Prostate gland (tissue), 2 donors: ENCODE measurements around the gene DISP3. TPM values are rescaled to one million over a fixed set of nuclear protein-coding genes. Genes with fewer than 3 reads are reported as not detected.

ENCODE experiments used
- DNase-seq: peaks from one replicate; pipeline ENCODE4 v3.0.0-alpha.2; 2019; ENCODE audit warnings: low spot score
- H3K27ac ChIP-seq, 2 donors: fragments of 200-600 bp; sonication (generic); 2 replicates each; pipeline ENCODE4 v1.5.1; 2017 to 2019
- H3K27me3 ChIP-seq: fragments of 200-600 bp; sonication (generic); replicated peaks from 2 replicates; pipeline ENCODE4 v1.5.1; 2019; ENCODE audit not compliant: insufficient read depth
- H3K36me3 ChIP-seq, 2 donors: fragments of 200-600 bp; sonication (generic); 1 replicate in 1 of 2; 2 replicates in 1 of 2; pipeline versions ENCODE4 v1.5.1 to v1.8.1; 2017 to 2019
- H3K4me1 ChIP-seq: fragments of 200-600 bp; sonication (generic); replicated peaks from 2 replicates; pipeline ENCODE4 v1.5.1; 2019
- H3K4me3 ChIP-seq, 2 donors: fragments of 200-600 bp; sonication (generic); 2 replicates each; pipeline ENCODE4 v1.5.1; 2017 to 2019
- H3K9me3 ChIP-seq: fragments of 200-600 bp; sonication (generic); 2 replicates; pipeline ENCODE4 v1.5.1; 2017
- POLR2A ChIP-seq: fragments of 450-650 bp; IDR thresholded peaks from one replicate; pipeline ENCODE4 v1.6.1; 2016; ENCODE audit warnings: antibody characterized with exemption, mild to moderate bottlenecking
- POLR2AphosphoS5 ChIP-seq: sonication (generic); formaldehyde crosslinking; IDR thresholded peaks from one replicate; pipeline ENCODE4 v1.6.1; 2017; ENCODE audit warnings: antibody characterized with exemption
- WGBS: methylation state at CpG from one replicate; pipeline ENCODE4 v1.1.5; 2018; 5-methylcytosine and 5-hydroxymethylcytosine counted together
- intact Hi-C: fragments of 100-400 bp; cut with DNase I; formaldehyde crosslinking; loops from one replicate; pipeline ENCODE4 v1.14.2; 2022
- total RNA-seq, 2 donors: library from RNA; depleted of rRNA; stranded (reverse); fragments of >200 nt; gene quantifications; one replicate each; pipeline ENCODE4 v1.1.0, GENCODE V29; 2016
- TF ChIP-seq, protein P1 (sequence below), 4 experiments: fragments of 200-600 bp in 2 of 4; fragments of 450-650 bp in 2 of 4; sonication (generic) in 2 of 4; IDR thresholded peaks; 1 replicate in 3 of 4; 2 replicates in 1 of 4; pipeline ENCODE4 v1.5.1; 2016 to 2019; ENCODE audit warnings: antibody characterized with exemption in 4 of 4, mild to moderate bottlenecking in 2 of 4, moderate library complexity in 2 of 4

The DISP3 gene
- total RNA-seq, 2 donors from 2014 or later = 0.80 to 1.7 TPM

DNA sequence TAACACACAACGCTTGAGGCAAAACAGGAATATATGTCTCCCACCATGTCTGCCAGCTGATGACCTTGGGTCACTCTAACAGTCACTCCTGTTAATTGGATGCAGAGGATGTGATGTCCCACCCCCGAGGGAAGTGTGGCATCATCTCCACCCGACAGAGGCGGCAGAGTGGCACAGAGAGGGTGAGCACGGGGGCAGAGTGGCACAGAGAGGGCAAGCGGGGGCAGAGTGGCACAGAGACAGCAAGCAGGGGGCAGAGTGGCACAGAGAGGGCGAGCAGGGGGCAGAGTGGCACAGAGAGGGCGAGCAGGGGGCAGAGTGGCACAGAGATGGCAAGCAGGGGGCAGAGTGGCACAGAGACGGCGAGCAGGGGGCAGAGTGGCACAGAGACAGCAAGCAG, 44.3 kb downstream of the DISP3 start:
- Histone ChIP-seq H3K27ac (no peak overlapping the region), H3K9me3 (no peaks in the 10 kb centered on the region), H3K4me1 (no peaks in the 10 kb centered on the region), H3K36me3 (no peaks in the 10 kb centered on the region), H3K4me3 (no peak overlapping the region), H3K27me3 (no peaks in the 10 kb centered on the region)
- no peak for DNase-seq
- WGBS = 82% methylated on average over 10 of the region's 10 CpGs
- intact Hi-C loops = no loop called here
- TF ChIP-seq, protein P1, sequence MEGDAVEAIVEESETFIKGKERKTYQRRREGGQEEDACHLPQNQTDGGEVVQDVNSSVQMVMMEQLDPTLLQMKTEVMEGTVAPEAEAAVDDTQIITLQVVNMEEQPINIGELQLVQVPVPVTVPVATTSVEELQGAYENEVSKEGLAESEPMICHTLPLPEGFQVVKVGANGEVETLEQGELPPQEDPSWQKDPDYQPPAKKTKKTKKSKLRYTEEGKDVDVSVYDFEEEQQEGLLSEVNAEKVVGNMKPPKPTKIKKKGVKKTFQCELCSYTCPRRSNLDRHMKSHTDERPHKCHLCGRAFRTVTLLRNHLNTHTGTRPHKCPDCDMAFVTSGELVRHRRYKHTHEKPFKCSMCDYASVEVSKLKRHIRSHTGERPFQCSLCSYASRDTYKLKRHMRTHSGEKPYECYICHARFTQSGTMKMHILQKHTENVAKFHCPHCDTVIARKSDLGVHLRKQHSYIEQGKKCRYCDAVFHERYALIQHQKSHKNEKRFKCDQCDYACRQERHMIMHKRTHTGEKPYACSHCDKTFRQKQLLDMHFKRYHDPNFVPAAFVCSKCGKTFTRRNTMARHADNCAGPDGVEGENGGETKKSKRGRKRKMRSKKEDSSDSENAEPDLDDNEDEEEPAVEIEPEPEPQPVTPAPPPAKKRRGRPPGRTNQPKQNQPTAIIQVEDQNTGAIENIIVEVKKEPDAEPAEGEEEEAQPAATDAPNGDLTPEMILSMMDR (IDR thresholded peaks at IDR 0.05) = no peak
- TF ChIP-seq POLR2A (no peak), POLR2AphosphoS5 (no peak)

DNA sequence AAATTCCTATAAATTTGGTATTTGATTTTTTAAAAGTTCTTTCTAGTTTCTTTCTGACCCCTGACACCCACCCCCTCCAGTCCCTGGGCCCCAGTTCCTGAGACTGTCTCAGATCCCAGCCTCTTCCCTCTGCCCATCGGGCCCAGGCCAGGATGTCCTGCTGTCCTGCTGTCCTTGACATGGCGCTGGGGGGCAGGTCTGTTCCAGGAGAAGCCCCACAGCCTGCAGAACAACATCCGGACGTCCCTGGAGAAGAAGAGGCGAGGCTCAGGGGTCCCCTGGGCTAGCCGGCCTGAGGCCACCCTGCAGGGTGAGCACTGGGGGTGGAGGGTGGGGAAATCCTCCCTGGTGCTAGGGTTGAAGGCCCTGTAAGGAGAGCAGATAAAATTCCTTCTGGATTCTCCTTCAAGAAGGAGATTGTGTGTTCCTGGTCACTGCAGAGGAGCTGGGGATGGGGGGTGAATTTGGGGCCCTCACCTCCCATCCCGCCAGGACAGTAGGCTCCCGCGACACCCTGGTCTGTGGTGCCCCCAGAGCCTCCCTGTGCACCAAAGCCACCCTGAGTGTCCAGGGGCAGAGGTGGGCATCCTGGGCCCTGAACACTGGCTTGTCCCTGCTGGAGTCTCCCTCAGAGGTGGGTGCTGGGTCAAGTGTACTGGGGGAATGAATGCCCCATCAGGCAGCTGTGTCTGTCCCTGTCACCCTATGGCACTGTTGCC, 45.0 kb downstream of the DISP3 start:
- no peaks in the 10 kb centered on the region for H3K9me3 ChIP-seq
- no peak for DNase-seq
- TF ChIP-seq, protein P1 (IDR thresholded peaks at IDR 0.05) = no peak
- TF ChIP-seq POLR2AphosphoS5 (no peak), POLR2A (no peak)
- 87% methylated on average over 9 of the region's 9 CpGs for WGBS
- H3K27me3 ChIP-seq = no peaks in the 10 kb centered on the region
- no peaks in the 10 kb centered on the region for H3K36me3 ChIP-seq
- no peak overlapping the region for H3K27ac ChIP-seq
- intact Hi-C loops = no loop called here
- H3K4me1 ChIP-seq = no peaks in the 10 kb centered on the region
- H3K4me3 ChIP-seq = no peak overlapping the region

DNA sequence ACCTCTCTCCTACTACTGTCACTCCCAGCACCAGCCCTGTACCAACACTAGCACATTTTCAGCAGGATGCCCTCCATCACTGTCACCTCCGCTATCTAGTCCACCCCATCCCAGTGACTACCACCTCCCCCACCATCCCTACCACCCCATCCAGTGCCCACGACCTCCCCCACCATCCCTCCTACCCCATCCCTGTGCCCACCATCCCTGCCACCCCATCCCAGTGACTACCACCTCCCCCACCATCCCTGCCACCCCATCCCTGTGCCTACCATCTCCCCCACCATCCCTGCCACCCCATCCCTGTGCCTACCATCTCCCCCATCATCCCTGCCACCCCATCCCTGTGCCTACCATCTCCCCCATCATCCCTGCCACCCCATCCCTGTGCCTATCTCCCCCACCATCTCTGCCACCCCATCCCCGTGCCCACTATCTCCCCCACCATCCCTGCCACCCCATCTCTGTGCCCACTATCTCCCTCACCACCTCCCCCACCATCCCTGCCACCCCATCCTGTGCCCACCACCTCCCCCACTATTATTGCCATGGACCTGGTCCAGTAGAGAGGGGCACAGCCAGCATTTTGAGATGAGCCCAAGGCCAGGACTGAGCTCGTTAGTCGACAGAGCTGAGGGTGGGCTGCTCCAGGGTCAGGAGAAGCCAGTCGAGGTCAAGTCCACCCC, 45.7 kb downstream of the DISP3 start:
- Histone ChIP-seq H3K4me3 (no peak overlapping the region), H3K4me1 (no peaks in the 10 kb centered on the region), H3K27ac (no peak overlapping the region), H3K9me3 (no peaks in the 10 kb centered on the region), H3K36me3 (no peaks in the 10 kb centered on the region), H3K27me3 (no peaks in the 10 kb centered on the region)
- 90% methylated on average over 6 of the region's 6 CpGs for WGBS
- DNase-seq = no peak
- intact Hi-C loops = no loop called here
- no peak for TF ChIP-seq POLR2A
- no peak for TF ChIP-seq POLR2AphosphoS5
- TF ChIP-seq, protein P1 (IDR thresholded peaks at IDR 0.05) = no peak

DNA sequence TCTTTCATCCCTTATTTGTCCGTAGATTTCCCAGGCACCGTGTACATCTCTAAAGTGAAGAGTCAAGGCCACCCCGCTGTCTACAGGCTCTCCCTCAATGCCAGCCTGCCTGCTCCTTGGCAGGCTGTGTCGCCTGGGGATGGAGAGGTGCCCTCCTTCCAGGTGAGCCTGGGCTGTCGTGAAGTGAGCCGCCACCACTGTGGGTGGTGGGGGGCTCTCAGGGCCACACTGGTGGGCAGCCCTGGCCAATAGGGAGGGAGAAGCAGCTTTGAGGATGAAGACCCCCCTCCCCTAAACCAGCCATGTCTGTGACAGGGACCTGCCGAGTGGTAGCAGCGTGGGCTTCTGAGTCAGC, 46.2 kb downstream of the DISP3 start:
- no peaks in the 10 kb centered on the region for H3K9me3 ChIP-seq
- intact Hi-C loops = no loop called here
- H3K4me1 ChIP-seq = no peaks in the 10 kb centered on the region
- no peak for DNase-seq
- no peak overlapping the region for H3K27ac ChIP-seq
- no peak overlapping the region for H3K4me3 ChIP-seq
- TF ChIP-seq, protein P1 (IDR thresholded peaks at IDR 0.05) = no peak
- TF ChIP-seq POLR2AphosphoS5 (no peak), POLR2A (no peak)
- WGBS = 87% methylated on average over 7 of the region's 8 CpGs
- no peaks in the 10 kb centered on the region for H3K27me3 ChIP-seq
- no peaks in the 10 kb centered on the region for H3K36me3 ChIP-seq

DNA sequence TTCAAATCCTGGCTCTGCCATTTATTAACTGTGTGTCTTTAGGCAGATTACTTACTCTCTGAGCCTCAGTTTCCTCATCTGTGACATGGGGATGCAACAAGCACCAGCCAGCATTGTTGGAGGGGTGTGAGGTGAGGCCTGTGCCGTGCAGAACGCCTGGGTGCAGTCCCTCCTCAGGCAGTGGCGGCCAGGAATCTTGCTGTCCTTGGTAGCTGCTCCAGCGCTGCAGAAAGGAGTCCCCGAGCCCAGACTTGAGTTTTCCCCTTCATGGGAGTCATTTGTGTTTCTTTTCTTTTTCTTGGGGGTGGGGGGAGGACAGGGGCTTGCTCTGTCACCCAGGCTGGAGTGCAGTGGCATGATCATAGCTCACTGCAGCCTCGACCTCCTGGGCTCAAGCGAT, 46.6 kb downstream of the DISP3 start:
- Histone ChIP-seq H3K9me3 (no peaks in the 10 kb centered on the region), H3K36me3 (no peaks in the 10 kb centered on the region), H3K27me3 (no peaks in the 10 kb centered on the region), H3K4me1 (no peaks in the 10 kb centered on the region), H3K4me3 (no peak overlapping the region), H3K27ac (no peak overlapping the region)
- intact Hi-C loops = no loop called here
- no peak for DNase-seq
- TF ChIP-seq POLR2A (no peak), POLR2AphosphoS5 (no peak)
- TF ChIP-seq, protein P1 (IDR thresholded peaks at IDR 0.05) = no peak
- WGBS = 90% methylated on average over 7 of the region's 7 CpGs
